ENCODE measurements around the gene MAP1LC3B2.
"Not testable (repeated sequence)": the region's sequence is repeated elsewhere in the genome, so short reads cannot be mapped to it uniquely, and the experiment has no call there.

Gene MAP1LC3B2

DNA sequence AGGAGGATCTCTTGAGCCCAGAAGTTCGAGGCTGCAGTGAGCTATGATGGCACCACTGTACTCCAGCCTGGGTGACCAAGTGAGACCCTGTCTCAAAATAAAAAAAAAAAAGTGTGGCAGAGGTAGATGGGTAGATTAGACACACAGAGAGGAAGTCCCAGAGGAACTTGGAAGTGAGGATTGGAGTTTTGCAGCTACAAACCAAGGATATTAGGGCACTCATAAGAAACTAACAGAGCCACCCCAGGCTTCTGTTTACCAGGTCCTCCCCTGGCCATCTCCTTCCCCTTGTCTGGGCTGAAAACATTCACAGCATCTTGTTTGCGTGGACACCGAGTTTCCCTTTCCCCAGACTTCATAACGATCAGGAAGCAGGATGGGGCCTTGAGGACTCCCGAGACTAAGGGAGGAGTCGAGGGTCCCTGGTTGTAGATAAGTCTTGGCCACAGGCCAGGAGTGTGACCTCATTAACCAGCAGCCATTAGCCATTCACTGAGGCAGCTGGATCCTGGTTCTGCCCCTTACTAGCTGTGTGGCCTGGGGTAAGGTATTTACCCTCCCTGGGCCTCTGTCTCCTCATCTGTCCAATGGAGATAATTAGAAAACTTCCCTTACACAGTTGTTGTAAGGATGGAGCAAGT is 2.1 kb downstream of the MAP1LC3B2 start:
- no peak for DNase-seq

DNA sequence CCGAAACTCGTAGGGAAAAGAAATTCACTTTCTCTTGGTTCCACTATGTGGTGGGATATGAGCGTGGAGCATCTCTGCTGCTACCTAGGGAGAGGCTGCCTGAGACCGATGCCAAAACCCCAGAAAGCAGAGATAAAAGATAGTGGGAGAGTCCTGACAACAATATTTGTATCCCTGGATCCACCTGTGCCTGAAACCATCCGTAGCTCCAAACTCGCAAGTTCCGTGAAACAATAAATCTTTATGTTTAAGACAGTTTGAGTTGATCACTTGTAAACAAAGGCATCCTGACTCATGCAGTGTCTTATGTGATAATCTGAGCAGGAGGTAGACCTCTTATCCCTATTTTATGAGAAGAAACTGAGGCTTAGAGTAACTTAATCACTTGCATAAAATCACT is 2.9 kb downstream of the MAP1LC3B2 start:
- no peak for DNase-seq

GRCh38 chr12:116563262-116563661 is 4.1 kb downstream of the MAP1LC3B2 start:
- no peak for DNase-seq

DNA sequence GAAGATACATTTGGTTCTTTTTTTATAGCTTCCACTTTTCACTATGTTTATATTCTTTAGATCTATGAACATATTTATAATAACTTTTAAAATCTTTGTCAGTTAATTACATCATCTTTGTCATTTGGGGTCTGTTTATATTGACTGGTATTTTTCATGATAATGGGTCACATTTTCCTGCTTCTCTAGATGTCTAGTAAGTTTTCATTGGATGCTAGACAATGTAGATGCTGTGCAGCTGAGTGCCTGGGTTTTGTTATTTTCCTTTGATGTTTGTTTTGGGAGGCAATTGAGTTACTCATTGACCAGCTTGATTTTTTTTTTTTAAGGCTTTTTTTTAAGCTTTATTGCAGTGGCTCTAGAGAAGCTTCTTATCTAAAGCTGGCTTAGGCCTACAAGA is 4.9 kb downstream of the MAP1LC3B2 start:
- DNase-seq = no peak

DNA sequence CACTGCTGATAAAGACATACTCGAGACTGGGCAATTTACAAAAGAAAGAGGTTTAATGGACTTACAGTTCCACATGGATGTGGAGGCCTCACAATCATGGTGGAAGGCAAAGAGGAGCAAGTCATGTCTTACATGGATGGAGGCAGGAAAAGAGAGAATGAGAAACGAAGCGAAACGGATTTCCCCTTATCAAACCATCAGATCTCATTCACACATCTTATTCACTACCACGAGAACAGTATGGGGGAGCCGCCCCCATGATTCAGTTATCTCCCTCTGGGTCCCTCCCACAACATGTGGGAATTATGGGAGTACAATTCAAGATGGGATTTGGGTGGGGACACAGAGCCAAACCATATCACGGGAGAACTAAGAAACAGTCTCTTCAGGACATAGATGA is 6.0 kb downstream of the MAP1LC3B2 start:
- not testable (repeated sequence) for DNase-seq

DNA sequence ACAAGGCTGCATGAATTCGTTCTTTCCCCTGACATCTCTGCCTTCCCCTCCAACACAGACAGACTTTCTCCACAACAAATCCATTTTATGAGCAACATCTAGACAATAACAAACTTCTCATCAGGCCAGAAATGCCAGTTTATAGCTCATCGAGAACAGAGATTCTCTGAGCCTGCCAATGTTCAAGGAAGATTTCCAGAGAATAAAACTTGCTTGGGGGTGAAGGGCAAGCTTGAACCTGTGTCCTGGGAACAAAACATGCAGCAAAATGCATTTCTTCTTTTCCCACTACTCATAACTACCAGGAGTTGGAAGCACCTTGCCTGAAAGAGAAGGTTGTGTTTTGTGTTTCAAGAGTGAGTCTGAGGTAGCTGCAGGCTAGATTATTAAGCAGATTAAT is 6.8 kb downstream of the MAP1LC3B2 start:
- no peak for DNase-seq

DNA sequence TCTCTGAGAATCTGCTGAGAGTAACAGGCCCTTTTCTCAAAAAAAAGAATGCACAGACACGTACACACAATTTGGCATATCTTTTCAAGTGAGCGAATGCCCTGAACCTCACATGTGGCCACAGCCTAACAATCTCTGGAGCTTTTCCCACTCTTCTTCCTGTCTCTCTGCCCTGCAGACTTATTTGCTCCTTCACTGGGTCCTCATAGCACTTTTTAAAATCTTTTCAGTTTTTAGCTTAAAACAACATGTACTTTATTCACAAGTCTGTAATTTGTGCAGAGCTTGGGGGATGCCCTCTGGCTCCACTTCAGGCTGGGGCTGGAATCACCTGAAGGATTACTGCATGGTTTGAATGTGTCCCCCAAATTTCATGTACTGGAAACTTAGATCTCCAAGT is 9.0 kb downstream of the MAP1LC3B2 start:
- no peak for DNase-seq

DNA sequence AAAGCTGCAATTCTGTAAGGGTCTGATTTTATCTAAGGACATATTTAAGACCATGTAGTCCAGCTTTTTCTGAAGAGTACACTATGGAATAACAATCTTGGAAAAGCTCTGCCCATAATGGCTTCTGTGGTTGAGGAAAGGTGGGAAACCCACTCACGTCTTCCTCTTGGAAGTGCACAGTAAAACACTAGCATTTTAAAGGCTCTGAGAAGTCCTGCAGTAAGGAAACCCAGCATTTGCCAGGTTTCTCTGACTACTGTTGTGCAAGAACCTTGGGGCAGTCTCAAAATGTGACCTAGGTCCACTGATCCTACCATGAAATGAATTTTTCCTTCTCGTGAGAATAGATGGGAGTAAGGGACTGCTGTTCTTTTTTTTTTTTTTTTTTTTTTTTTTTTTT is 11.9 kb downstream of the MAP1LC3B2 start:
- DNase-seq = no peak

- no peak for DNase-seq
Observed at GRCh38 chr12:116573776-116574175, 14.6 kb downstream of the MAP1LC3B2 start.

DNA sequence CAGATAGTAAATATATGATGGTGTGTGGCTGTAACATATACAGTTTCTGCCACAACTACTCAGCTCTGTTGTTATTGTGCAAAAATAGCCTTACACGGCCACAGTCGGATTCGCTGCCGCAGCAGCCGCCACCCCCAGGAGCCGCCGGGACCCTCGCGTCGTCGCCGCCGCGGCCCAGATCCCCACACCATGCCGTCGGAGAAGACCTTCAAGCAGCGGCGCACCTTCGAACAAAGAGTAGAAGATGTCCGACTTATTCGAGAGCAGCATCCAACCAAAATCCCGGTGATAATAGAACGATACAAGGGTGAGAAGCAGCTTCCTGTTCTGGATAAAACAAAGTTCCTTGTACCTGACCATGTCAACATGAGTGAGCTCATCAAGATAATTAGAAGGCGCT is 16.6 kb downstream of the MAP1LC3B2 start:
- DNase-seq = not testable (repeated sequence)

DNA sequence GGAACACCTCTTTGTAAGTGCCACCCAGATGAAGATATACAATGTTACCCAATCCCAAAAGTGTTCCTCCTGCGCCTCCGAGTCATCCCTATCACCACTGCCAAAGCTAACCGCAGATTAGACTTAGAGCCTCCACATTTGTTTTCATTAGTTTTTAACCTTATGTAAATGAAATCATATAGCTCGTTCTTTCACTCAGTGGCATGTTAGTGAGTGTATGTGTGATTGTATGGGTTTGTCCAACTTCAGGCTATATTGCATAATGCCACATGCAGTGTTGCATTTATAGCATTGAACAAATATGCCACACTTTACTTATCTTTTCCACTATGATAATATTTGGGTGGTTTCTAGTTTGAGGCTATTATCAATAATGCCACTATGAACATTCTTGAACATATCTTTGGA is 18.0 kb downstream of the MAP1LC3B2 start:
- no peak for DNase-seq

- DNase-seq = no peak
Observed at GRCh38 chr12:116578051-116578450, 18.9 kb downstream of the MAP1LC3B2 start.

DNA sequence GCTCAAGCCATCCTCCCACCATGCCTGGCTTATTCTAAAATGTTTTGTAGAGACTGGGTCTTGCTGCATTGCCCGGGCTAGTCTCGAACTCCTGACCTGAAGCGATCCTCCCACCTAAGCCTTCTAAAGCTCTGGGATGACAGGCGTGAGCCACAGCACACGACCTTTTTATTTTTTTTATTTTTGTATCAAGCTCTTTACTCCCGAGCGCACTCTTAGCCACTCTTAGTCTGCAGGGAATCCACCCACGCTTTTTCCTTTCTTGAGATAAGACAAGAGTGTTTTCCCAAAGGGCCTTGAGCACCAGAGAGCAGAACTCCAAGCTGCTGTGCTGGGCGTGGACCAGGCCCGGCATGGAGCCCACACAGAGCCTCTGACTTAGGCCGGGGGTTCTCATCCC is 23.4 kb downstream of the MAP1LC3B2 start:
- DNase-seq = no peak

DNA sequence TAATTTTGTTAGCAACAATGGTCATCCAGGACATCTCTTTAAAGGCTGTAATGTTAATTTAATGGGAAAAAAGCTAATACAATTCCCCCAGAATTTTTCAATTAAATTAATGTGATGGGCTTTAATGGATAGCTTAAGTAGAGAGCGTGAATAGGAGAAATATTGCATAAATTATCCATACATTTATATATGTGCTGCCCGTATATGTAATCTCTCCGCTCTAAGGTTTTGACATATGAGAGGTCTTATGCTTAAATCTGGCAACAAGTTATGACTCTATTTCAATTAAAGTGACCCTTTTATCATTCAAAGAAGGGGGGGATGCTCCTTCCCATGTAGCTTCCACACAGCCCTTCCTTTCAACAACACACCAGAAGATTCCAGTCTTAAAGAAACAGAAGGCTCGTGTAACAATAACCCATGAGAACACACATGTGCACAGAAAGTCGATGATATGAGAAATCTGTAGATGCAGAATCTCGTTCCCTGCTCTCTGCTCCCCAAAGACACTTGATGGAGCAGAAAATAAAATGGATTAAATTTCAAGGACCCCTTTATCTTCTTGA is 24.0 kb downstream of the MAP1LC3B2 start:
- DNase-seq = no peak

DNA sequence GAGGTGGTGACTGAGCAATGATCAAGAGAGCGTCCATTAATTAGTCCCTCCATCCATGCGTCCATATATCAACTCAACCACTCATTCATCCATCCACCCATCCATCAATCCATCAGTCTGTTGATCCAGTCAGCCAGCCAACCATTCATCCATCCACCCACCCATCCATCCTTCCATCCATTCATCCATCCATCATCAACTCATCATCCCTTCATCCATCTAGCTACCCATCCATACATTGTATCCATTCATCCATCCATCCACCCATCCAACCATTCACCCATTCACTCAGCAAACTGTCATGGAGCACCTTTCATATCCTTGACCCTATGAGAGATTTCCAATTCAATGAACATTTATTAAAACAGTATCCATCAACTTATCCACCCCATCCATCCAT is 28.1 kb downstream of the MAP1LC3B2 start:
- no peak for DNase-seq

- no peak for DNase-seq
Observed at GRCh38 chr12:116588390-116589028, 29.3 kb downstream of the MAP1LC3B2 start.

GRCh38 chr12:116589581-116589980 is 30.4 kb downstream of the MAP1LC3B2 start:
- no peak for DNase-seq

DNA sequence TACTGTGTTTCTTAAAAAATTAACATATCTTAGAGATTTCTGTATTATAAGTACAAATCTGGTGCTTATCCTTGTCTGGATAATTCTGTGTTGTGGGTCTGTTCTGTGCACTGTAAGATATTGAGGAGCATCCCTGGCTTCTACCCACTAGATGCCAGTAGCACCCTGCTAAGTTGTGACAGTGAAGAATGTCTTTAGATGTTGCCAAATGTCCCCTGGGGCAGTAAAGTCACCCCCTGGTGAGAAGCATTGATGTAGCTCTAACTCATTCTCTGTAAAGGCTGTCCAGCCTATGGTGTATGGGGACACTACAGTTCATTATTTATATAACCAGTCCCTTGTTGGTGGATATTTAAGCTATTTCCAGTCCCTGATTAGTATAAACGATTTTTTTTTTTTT is 31.4 kb downstream of the MAP1LC3B2 start:
- no peak for DNase-seq

GRCh38 chr12:116591855-116592637 is 32.9 kb downstream of the MAP1LC3B2 start:
- DNase-seq = no peak

- DNase-seq = no peak
Observed at GRCh38 chr12:116592731-116593130, 33.5 kb downstream of the MAP1LC3B2 start.

- DNase-seq = no peak
Observed at GRCh38 chr12:116594325-116595038, 35.3 kb downstream of the MAP1LC3B2 start.

DNA sequence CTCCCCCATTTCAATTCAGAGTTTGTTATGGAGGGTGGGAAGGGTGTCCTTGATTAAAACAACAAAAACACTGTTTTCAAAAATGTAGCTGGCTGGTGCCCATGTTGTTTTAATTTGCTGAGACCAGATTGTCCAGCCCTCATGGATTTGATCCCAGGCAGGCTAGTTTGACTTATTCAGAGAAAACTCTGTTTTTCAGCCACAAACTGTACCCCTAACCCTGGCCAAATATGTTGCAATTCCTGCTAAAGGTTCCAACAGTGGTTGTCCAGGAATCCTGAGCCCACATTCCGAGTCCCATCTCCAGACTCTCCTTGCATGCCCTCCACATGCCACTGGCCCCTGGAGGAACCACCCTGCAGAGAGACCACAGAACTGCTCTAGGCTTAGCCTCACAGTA is 36.0 kb downstream of the MAP1LC3B2 start:
- DNase-seq = no peak

DNA sequence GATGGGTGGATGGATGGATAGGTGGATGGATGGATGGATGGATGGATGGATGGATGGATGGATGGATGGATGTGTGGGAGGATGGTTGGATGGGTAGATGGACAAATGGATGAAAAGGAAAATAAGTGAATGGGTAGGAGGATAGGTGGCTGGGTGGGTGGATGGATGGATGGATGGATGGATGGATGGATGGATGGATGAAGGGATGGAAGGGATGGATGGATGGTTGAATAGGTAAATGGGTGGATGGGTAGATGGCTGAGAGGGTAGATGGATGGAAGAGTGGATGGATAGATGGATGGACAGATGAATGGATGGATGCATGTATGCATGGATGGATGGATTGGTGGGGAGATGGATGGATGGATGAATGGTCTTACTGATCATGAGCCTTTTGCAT is 36.5 kb downstream of the MAP1LC3B2 start:
- no peak for DNase-seq
